DOHH2 (cell line): ENCODE results near the gene DOCK4.

ENCODE experiments used
- CTCF ChIP-seq: fragments of 200-600 bp; sonication (generic); IDR thresholded peaks from one replicate; pipeline ENCODE4 v1.5.1; 2014; ENCODE audit warnings: antibody characterized with exemption, mild to moderate bottlenecking, low read depth, low read length; ENCODE audit not compliant: poor library complexity, severe bottlenecking
- EZH2phosphoT487 ChIP-seq: fragments of 200-600 bp; sonication (generic); IDR thresholded peaks from 2 replicates; pipeline ENCODE4 v1.6.1; 2017; ENCODE audit warnings: borderline replicate concordance, mild to moderate bottlenecking, antibody characterized with exemption, low read length, moderate library complexity, mixed read lengths

- TF ChIP-seq CTCF (no peak), EZH2phosphoT487 (no peak)
These were observed 167.8 kb downstream of the DOCK4 start for GRCh38 chr7:112038353-112038752.
